Activated naive CD4-positive, alpha-beta T cell treated with anti-CD3 and anti-CD28 coated beads, Interleukin-2, amount 50 U/mL, for 24 hours (primary cell): ENCODE results near the gene HRH3.

Experiments
- H3K27ac Mint-ChIP-seq: one replicate; pipeline ENCODE4 v1.8.0; 2021; ENCODE audit warnings: mild to moderate bottlenecking, mixed read lengths
- H3K27me3 Mint-ChIP-seq: one replicate; pipeline ENCODE4 v1.8.0; 2021; ENCODE audit warnings: mixed read lengths
- H3K36me3 Mint-ChIP-seq: one replicate; pipeline ENCODE4 v1.8.0; 2021; ENCODE audit warnings: mixed read lengths
- H3K4me1 Mint-ChIP-seq: one replicate; pipeline ENCODE4 v1.8.0; 2021; ENCODE audit warnings: mixed read lengths
- H3K4me3 Mint-ChIP-seq: one replicate; pipeline ENCODE4 v1.8.0; 2021; ENCODE audit warnings: mild to moderate bottlenecking, mixed read lengths
- H3K9me3 Mint-ChIP-seq: one replicate; pipeline ENCODE4 v1.8.0; 2021; ENCODE audit warnings: mixed read lengths

The HRH3 gene

GRCh38 chr20:62215991-62216635 lies 4.0 kb downstream of the HRH3 start:
- H3K4me1 Mint-ChIP-seq, result no peaks in the 10 kb centered on the region
- no peaks in the 10 kb centered on the region for H3K9me3 Mint-ChIP-seq
- peak overlapping the region; percentile 41 for H3K27ac Mint-ChIP-seq
- H3K4me3 Mint-ChIP-seq, result no peak overlapping the region
- no peaks in the 10 kb centered on the region for H3K36me3 Mint-ChIP-seq
- peaks cover 17% of the 10 kb centered on the region for H3K27me3 Mint-ChIP-seq

GRCh38 chr20:62215020-62215990 lies 4.8 kb downstream of the HRH3 start:
- Mint-ChIP-seq H3K9me3 (no peaks in the 10 kb centered on the region), H3K4me3 (no peak overlapping the region), H3K4me1 (no peaks in the 10 kb centered on the region), H3K27ac (peak overlapping the region; percentile 41), H3K36me3 (no peaks in the 10 kb centered on the region), H3K27me3 (peaks cover 14% of the 10 kb centered on the region)

- no peak overlapping the region for H3K27ac Mint-ChIP-seq
Observed at GRCh38 chr20:62214067-62214466, 6.0 kb downstream of the HRH3 start.

GRCh38 chr20:62212299-62212698 lies 7.8 kb downstream of the HRH3 start:
- Mint-ChIP-seq H3K27ac (no peak overlapping the region), H3K36me3 (no peaks in the 10 kb centered on the region), H3K9me3 (no peaks in the 10 kb centered on the region), H3K4me1 (no peaks in the 10 kb centered on the region), H3K27me3 (peaks cover 6% of the 10 kb centered on the region), H3K4me3 (no peak overlapping the region)

More at GRCh38 chr20:62214067-62214466, 6.0 kb downstream of the HRH3 start:
- H3K9me3 Mint-ChIP-seq, result no peaks in the 10 kb centered on the region
- peaks cover 12% of the 10 kb centered on the region for H3K27me3 Mint-ChIP-seq
- no peak overlapping the region for H3K4me3 Mint-ChIP-seq
- H3K4me1 Mint-ChIP-seq, result no peaks in the 10 kb centered on the region
- no peaks in the 10 kb centered on the region for H3K36me3 Mint-ChIP-seq

- H3K36me3 Mint-ChIP-seq, result no peaks in the 10 kb centered on the region
- peaks cover 6% of the 10 kb centered on the region for H3K27me3 Mint-ChIP-seq
- no peak overlapping the region for H3K27ac Mint-ChIP-seq
- no peaks in the 10 kb centered on the region for H3K9me3 Mint-ChIP-seq
- H3K4me1 Mint-ChIP-seq, result no peaks in the 10 kb centered on the region
- H3K4me3 Mint-ChIP-seq, result no peak overlapping the region
Observed at GRCh38 chr20:62211769-62212288, 8.2 kb downstream of the HRH3 start.

- Mint-ChIP-seq H3K4me3 (no peak overlapping the region), H3K4me1 (no peaks in the 10 kb centered on the region), H3K27ac (no peak overlapping the region), H3K27me3 (peaks cover 6% of the 10 kb centered on the region), H3K36me3 (no peaks in the 10 kb centered on the region), H3K9me3 (no peaks in the 10 kb centered on the region)
Observed at GRCh38 chr20:62211216-62211615, 8.9 kb downstream of the HRH3 start.

- Mint-ChIP-seq H3K27ac (no peak overlapping the region), H3K4me1 (no peaks in the 10 kb centered on the region), H3K36me3 (no peaks in the 10 kb centered on the region), H3K4me3 (no peak overlapping the region), H3K9me3 (no peaks in the 10 kb centered on the region), H3K27me3 (peaks cover 6% of the 10 kb centered on the region)
Observed at GRCh38 chr20:62210496-62210855, 9.6 kb downstream of the HRH3 start.

- no peak overlapping the region for H3K4me3 Mint-ChIP-seq
- H3K36me3 Mint-ChIP-seq, result no peaks in the 10 kb centered on the region
- H3K4me1 Mint-ChIP-seq, result no peaks in the 10 kb centered on the region
- H3K9me3 Mint-ChIP-seq, result no peaks in the 10 kb centered on the region
- peaks cover 4% of the 10 kb centered on the region for H3K27me3 Mint-ChIP-seq
- no peak overlapping the region for H3K27ac Mint-ChIP-seq
Observed at GRCh38 chr20:62209850-62210495, 10.1 kb downstream of the HRH3 start.

GRCh38 chr20:62208795-62209755 lies 11.0 kb downstream of the HRH3 start:
- H3K4me1 Mint-ChIP-seq, result no peaks in the 10 kb centered on the region
- H3K36me3 Mint-ChIP-seq, result no peaks in the 10 kb centered on the region
- peaks cover 4% of the 10 kb centered on the region for H3K27me3 Mint-ChIP-seq
- H3K9me3 Mint-ChIP-seq, result no peaks in the 10 kb centered on the region
- H3K4me3 Mint-ChIP-seq, result no peak overlapping the region
- no peak overlapping the region for H3K27ac Mint-ChIP-seq

GRCh38 chr20:62208061-62208794 lies 11.8 kb downstream of the HRH3 start:
- Mint-ChIP-seq H3K4me3 (no peak overlapping the region), H3K27me3 (peaks cover 2% of the 10 kb centered on the region), H3K9me3 (no peaks in the 10 kb centered on the region)

GRCh38 chr20:62206388-62206775 lies 13.7 kb downstream of the HRH3 start:
- peaks cover 5% of the 10 kb centered on the region for H3K36me3 Mint-ChIP-seq

More at GRCh38 chr20:62208061-62208794, 11.8 kb downstream of the HRH3 start:
- peaks cover 1% of the 10 kb centered on the region for H3K36me3 Mint-ChIP-seq
- no peak overlapping the region for H3K27ac Mint-ChIP-seq
- H3K4me1 Mint-ChIP-seq, result no peaks in the 10 kb centered on the region

GRCh38 chr20:62205618-62206387 lies 14.3 kb downstream of the HRH3 start:
- Mint-ChIP-seq H3K36me3 (peaks cover 5% of the 10 kb centered on the region), H3K27ac (no peak overlapping the region), H3K4me1 (no peaks in the 10 kb centered on the region), H3K27me3 (no peaks in the 10 kb centered on the region), H3K4me3 (no peak overlapping the region), H3K9me3 (no peaks in the 10 kb centered on the region)

More at GRCh38 chr20:62206388-62206775, 13.7 kb downstream of the HRH3 start:
- Mint-ChIP-seq H3K4me1 (no peaks in the 10 kb centered on the region), H3K27ac (no peak overlapping the region), H3K4me3 (no peak overlapping the region), H3K27me3 (no peaks in the 10 kb centered on the region), H3K9me3 (no peaks in the 10 kb centered on the region)

GRCh38 chr20:62203378-62204030 lies 16.6 kb downstream of the HRH3 start:
- Mint-ChIP-seq H3K27me3 (no peaks in the 10 kb centered on the region), H3K36me3 (peaks cover 9% of the 10 kb centered on the region), H3K27ac (no peak overlapping the region), H3K4me1 (no peaks in the 10 kb centered on the region), H3K4me3 (no peak overlapping the region), H3K9me3 (no peaks in the 10 kb centered on the region)
